SKM-1 treated with dmso at 0.1 percent for 144 hours (cell line): ENCODE results near the gene NECTIN1.
A peak's percentile ranks its signal among the peaks of the same experiment; 100 is the strongest.

Experiments used
- DNase-seq: peaks from one replicate; lab custom pipeline; 2025; ENCODE audit not compliant: unreplicated experiment; lab: John Stamatoyannopoulos, UW

Gene NECTIN1

GRCh38 chr11:119644502-119644901 lies 84.5 kb downstream of the NECTIN1 start:
- DNase-seq: no peak

DNA sequence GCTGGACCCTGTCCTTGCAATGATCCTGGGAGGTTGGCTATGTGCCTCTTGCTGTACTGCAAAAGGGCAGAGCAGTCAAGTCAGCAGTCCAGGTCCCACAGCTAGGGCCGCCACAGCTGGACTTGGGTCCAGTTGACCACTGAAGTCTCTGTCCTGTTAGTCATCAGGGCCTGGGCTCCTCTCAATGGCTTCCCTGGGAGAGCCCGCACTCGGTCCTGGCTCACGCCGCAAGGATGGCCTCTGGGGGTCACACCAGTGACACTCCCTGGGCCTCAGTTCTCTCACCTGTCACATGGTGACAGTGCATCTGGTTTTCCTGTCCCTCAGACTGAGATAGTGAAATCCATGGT lies 85.1 kb downstream of the NECTIN1 start:
- DNase-seq: no peak

- DNase-seq: no peak
These were observed 85.7 kb downstream of the NECTIN1 start for GRCh38 chr11:119643212-119643875.

GRCh38 chr11:119641983-119642745 lies 86.8 kb downstream of the NECTIN1 start:
- peak; percentile 31 for DNase-seq

DNA sequence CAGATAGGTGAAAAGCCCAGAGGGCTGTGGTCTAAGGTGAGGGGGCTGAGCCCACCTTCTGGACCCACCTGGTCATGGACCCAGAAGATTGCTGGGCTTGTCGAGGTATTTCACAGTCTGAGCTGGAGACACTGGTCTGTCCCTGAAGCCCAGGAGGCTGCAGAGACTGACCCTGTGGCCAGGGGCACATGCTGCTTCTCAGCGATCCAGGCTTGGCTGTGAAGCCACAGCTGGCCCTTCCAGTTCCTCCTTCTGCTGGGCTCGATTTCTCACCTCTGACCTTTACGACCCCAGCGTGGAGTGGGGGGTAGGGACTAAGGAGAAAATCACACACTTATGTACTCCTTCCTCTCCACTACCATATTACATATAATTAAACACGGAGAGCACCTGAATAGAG lies 88.5 kb downstream of the NECTIN1 start:
- DNase-seq: no peak

DNA sequence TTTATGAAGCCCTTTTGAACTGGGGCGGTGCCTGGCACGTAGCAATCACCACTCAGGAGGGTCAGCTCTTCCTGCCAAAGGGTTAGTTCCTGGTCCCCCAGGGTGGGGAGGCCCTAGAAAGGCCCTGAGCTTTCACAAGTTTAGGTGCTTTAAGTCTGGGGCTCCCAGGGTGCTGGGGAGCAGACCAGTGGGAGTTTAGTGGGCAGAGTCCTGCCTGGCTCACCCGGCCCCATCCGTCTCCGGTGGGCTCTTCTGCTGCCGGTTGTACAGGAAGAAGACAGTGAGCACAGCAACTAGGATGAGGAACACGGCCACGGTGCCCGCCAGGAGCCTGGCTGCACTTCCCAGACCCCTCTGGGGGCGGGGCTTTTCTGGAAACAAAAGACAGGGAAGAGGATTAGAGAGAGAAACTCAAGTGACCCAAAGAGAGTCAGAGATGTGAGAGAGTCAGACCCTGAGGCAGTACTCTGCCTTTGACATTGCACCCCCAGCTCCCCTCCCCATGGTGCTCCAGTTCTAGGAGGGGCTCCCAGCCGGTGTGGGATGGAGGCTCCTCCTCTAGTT lies 89.3 kb downstream of the NECTIN1 start:
- no peak for DNase-seq

GRCh38 chr11:119638851-119639250 lies 90.1 kb downstream of the NECTIN1 start:
- DNase-seq: no peak

GRCh38 chr11:119637481-119637880 lies 91.5 kb downstream of the NECTIN1 start:
- DNase-seq: no peak

DNA sequence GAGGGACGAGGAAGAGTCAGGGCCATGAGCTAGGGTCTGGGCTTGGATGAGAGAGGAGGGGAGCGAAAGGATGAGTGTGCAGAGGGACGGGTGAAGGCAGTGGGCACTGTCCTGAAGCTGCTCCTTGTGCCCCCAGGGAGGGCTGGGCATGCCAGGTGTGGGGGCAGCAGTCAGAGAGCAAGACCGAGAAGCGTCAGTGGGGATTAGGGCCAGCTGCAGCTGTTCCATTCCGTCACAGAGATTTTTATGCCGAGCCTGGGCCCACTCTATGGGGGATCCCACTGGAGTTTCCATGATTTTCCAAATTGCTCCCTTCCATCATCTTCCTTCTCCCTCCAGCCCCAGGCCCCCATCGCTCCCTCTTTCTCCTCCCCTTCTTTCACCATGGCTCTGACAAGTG lies 93.2 kb downstream of the NECTIN1 start:
- no peak for DNase-seq

DNA sequence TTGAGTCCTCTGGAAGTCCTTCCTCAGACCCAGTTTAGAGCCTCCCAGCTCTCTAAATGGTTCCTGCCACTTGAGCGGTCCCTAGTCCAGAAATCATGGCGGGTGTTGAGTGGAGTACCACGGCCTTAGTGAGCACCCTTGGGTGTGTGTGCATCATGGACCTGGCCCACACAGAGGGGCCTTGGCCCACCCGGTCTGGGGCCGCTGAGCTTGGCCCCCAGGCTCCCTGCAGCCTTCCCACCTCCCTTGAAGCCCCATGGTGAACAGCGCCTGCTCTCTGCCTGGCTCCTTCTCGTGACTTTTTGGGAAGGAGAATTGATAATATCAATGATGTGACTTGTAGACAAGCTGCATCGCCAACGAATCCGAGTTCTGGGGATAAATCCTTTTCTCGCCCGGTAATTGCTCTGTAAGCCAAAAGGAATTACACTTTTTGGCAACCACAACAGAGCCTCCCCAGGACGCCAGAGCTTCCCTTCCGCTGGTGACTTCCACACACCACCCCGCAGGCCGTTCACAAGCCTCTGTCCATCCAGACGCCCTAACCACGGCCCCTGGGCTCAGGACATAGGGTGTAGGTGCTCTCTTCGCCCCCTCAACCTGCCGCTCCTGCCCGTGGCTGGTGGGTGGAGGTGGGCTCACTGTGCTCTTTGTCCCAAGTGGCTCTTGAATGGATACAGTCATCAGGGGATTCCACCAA lies 93.8 kb downstream of the NECTIN1 start:
- no peak for DNase-seq

DNA sequence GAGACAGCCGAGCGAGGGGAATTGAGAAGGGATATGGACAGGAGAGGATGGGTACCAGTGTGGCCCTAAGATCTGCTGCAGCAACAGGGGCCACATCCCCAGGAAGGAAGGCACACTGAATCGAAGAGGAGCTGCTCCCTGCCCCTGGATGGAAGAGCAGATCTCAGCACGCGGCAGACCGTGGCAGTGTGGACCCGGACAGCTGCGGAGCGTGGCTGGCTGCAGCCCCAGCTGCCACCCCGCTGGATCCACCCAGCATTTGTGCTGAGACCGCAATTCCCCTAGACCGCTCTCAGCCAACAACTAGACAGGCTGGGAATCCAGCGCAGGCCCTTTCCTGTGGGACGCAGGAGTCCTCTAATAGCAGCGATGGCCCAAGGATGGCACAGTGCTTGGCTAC lies 94.7 kb downstream of the NECTIN1 start:
- DNase-seq: no peak

DNA sequence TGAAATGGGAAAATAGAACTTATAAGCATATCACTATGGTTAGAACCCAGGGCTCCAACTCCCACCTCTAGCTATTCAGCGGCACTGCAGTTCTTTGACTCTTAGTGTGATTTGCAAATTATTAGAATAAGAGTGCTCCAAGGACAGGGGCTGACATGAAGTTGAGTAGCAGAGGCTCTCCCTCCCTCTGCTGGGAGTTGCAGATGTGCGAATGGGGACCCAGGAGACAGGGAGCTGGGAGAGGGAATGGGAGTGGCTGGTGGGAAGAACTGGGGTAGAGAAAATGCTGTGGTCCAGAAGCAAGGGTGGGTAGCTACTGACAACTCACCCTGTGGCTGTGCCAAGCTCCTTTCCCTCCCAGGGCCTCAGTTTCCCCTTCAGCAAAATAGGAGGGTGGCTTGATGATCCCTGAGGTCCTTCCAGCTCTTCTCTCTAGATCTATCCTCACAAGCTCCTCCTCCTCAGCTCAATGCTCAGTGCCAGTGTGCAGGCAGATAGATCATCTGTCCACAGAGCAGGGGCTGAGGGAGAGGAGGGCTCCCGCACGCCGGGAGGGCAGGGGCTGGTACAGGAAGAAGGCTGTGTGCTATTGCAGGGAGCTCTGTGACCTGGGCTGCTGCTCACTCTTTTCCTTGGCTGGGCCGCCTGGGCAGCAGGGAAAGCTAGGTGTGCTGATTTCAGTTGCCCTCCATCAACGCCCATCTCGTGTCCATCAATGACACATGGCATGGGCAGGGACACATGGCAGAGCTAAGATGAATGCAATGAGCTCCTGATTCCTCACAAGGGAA lies 99.0 kb downstream of the NECTIN1 start:
- no peak for DNase-seq

- DNase-seq: no peak
These were observed 99.9 kb downstream of the NECTIN1 start for GRCh38 chr11:119629085-119629484.

DNA sequence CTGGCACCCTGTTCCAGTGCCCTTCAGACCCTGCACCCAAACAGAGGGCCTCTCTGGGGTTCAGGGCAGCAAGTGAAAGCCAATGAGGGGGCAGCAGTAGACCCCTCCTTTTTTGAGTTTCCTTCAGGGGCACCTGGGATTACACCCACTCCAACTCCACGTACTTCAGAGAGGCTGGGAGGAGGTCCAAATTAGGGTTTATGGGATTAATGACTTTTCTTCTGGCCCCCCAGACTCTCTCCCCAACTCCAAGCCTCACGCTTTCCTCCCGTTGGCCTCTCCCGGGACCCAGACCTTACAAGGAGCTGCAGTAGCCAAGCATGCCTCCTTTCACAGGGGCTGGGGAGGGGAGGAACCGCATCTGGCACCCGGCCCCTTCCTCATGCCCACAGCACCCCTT lies 101.7 kb downstream of the NECTIN1 start:
- no peak for DNase-seq

GRCh38 chr11:119626871-119627270 lies 102.1 kb downstream of the NECTIN1 start:
- DNase-seq: no peak

DNA sequence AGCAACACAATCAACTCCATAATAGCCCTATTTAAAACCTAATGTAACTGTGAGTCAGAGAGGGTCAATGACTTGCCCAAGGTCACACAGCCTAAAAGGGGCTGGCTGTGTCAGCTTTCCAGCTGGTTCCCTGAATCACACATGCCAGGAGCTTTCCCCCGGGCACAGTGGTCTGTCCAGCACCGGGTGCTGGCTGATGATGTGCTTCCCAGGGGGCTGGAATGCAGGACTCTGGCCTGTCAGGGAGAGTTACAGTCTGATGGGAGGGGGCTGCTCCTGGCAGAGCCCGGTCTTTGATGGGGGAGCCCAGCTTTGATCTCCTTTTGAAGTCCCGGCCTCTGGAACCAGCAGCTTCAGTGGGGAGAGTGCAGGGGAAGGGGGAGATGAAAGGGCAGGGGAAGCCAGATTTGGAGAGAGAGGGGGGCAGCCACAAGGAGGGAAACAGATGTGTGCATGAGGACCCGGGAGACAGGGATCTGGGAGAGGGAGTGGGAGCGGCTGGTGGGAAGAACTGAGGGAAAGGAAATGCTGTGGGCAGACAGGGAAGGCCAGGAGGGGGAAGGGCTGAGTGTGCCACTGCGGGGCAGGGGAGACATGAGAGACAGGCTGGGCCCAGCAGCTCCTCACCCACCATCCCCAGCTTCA lies 102.7 kb downstream of the NECTIN1 start:
- DNase-seq: no peak

GRCh38 chr11:119625206-119625978 lies 103.6 kb downstream of the NECTIN1 start:
- no peak for DNase-seq

GRCh38 chr11:119624629-119625028 lies 104.4 kb downstream of the NECTIN1 start:
- no peak for DNase-seq

GRCh38 chr11:119624102-119624615 lies 104.8 kb downstream of the NECTIN1 start:
- no peak for DNase-seq

GRCh38 chr11:119623682-119624081 lies 105.3 kb downstream of the NECTIN1 start:
- no peak for DNase-seq
